Panc1 (cell line): ENCODE data around the gene ARFGEF2. TPM values are rescaled to one million over a fixed set of nuclear protein-coding genes. Genes with fewer than 3 reads are reported as not detected.

Source experiments
- ATAC-seq: fragments of 200-7000 bp; cut with Tn5 transposase; 2 replicates; pipeline ENCODE4 v1.9.1; 2020; ENCODE audit warnings: mild to moderate bottlenecking, moderate library complexity
- BruUV-seq: library from RNA; stranded (reverse); fragments of 400-500 nt; replicated peaks from 2 replicates; lab custom pipeline; 2021; lab: Mats Ljungman, UMichigan
- CTCF ChIA-PET: fragments of 300-600 bp; sonication (Branson Sonifier 250); formaldehyde crosslinking; loops from one replicate; lab custom pipeline; 2022; ENCODE audit warnings: antibody characterized with exemption; lab: Charles Lee
- POLR2A ChIA-PET: fragments of 300-600 bp; sonication (Branson Sonifier 250); formaldehyde crosslinking; loops from one replicate; lab custom pipeline; 2022; ENCODE audit warnings: antibody characterized with exemption; lab: Charles Lee
- DNase-seq: peaks from one replicate; pipeline ENCODE4 v3.0.0-alpha.2; 2010; ENCODE audit warnings: low read depth, low spot score
- H3K27ac ChIP-seq: 2 replicates; pipeline ENCODE4 v1.5.1; 2011; ENCODE audit warnings: mild to moderate bottlenecking, low read length, inconsistent platforms
- H3K27me3 ChIP-seq: fragments of 200-500 bp; sonication (Bioruptor generic); 2 replicates; pipeline ENCODE4 v1.6.0; 2014; ENCODE audit warnings: low read length, inconsistent platforms; ENCODE audit not compliant: control insufficient read depth, insufficient read depth
- H3K36me3 ChIP-seq: fragments of 200-500 bp; sonication (Bioruptor generic); 2 replicates; pipeline ENCODE4 v1.5.1; 2014; ENCODE audit warnings: inconsistent platforms, mild to moderate bottlenecking, low read length, moderate library complexity; ENCODE audit not compliant: control insufficient read depth, insufficient read depth
- H3K4me1 ChIP-seq: 2 replicates; pipeline ENCODE4 v1.5.1; 2011; ENCODE audit warnings: inconsistent platforms, mild to moderate bottlenecking, low read length, moderate library complexity; ENCODE audit not compliant: control insufficient read depth, insufficient read depth
- H3K4me3 ChIP-seq, 2 experiments: 2 replicates each; pipeline ENCODE4 v1.5.1; 2011 to 2012; ENCODE audit warnings: low read depth in 2 of 2, low read length in 2 of 2, mild to moderate bottlenecking in 2 of 2, inconsistent platforms in 1 of 2, moderate library complexity in 1 of 2
- H3K9me3 ChIP-seq: fragments of 200-500 bp; sonication (Bioruptor generic); 2 replicates; pipeline ENCODE4 v1.5.1; 2014; ENCODE audit warnings: low read depth, mild to moderate bottlenecking, inconsistent platforms, low read length, moderate library complexity; ENCODE audit not compliant: control insufficient read depth, insufficient read depth
- CTCF ChIP-seq: fragments of 450-650 bp; IDR thresholded peaks from 2 replicates; pipeline ENCODE4 v1.5.1; 2017; ENCODE audit warnings: mild to moderate bottlenecking
- POLR2AphosphoS5 ChIP-seq: IDR thresholded peaks from 2 replicates; pipeline ENCODE4 v1.6.1; 2012; ENCODE audit warnings: mild to moderate bottlenecking, low read depth, low read length, moderate library complexity
- REST ChIP-seq, 2 experiments: IDR thresholded peaks; 2 replicates each; pipeline ENCODE4 v1.6.1; 2011 to 2012; ENCODE audit warnings: low read depth in 2 of 2, control low read depth in 1 of 2, low read length in 1 of 2, mild to moderate bottlenecking in 1 of 2, moderate library complexity in 1 of 2; ENCODE audit not compliant: insufficient read depth in 1 of 2
- SIN3A ChIP-seq: IDR thresholded peaks from 2 replicates; pipeline ENCODE4 v1.6.1; 2012; ENCODE audit warnings: low read depth, mild to moderate bottlenecking, low read length, moderate library complexity, borderline replicate concordance; ENCODE audit not compliant: insufficient read depth
- TCF7L2 ChIP-seq: IDR thresholded peaks from 2 replicates; pipeline ENCODE4 v1.6.1; 2011; ENCODE audit warnings: mild to moderate bottlenecking, low read depth, low read length, inconsistent platforms
- in situ Hi-C: cut with HindIII; loops from 2 replicates; pipeline ENCODE4 v1.10.0; 2016; ENCODE audit warnings: low sequenced_read_pairs, low pct_unique_long_range_greater_than_20kb
- intact Hi-C: fragments of 100-400 bp; cut with micrococcal nuclease; formaldehyde crosslinking; loops from one replicate; pipeline ENCODE4 v1.10.0; 2022; ENCODE audit not compliant: unreplicated experiment
- total RNA-seq: library from RNA; stranded (reverse); gene quantifications from one replicate; pipeline ENCODE4 v1.2.1, GENCODE V29; 2021; ENCODE audit not compliant: unreplicated experiment

Gene ARFGEF2
- total RNA-seq, 1 experiment from 2014 or later: 36.6 TPM

GRCh38 chr20:48919882-48920526 lies 1.5 kb upstream of the ARFGEF2 start:
- Histone ChIP-seq H3K36me3 (peaks cover 3% of the 10 kb centered on the region; the same call in 1 of the 2 replicates), H3K9me3 (no peaks in the 10 kb centered on the region), H3K4me1 (peaks cover 27% of the 10 kb centered on the region), H3K27me3 (no peaks in the 10 kb centered on the region), H3K4me3 (no peak overlapping the region), H3K27ac (no peak overlapping the region)
- TF ChIP-seq REST (IDR thresholded peaks at IDR 0.05; ENCODE audit: insufficient read depth in 1 of 2, low read depth in 2 of 2, low read length in 1 of 2) (no peak), TCF7L2 (no peak), SIN3A (no peak), POLR2AphosphoS5 (no peak; the same call in 1 of the 2 replicates), CTCF (no peak)
- CTCF ChIA-PET: no interaction called here
- BruUV-seq: TSS peak; percentile 85
- DNase-seq: no peak
- in situ Hi-C loops (no loop called here), intact Hi-C loops (no loop called here)
- no peak for ATAC-seq
- POLR2A ChIA-PET: no interaction called here

- Histone ChIP-seq H3K9me3 (no peaks in the 10 kb centered on the region), H3K36me3 (peaks cover 3% of the 10 kb centered on the region; the same call in 1 of the 2 replicates), H3K27ac (peak overlapping the region; percentile 91), H3K27me3 (no peaks in the 10 kb centered on the region), H3K4me3 (peak overlapping the region; percentile 81 to 84), H3K4me1 (peaks cover 27% of the 10 kb centered on the region)
- ChIA-PET POLR2A (no interaction called here), CTCF (no interaction called here)
- TF ChIP-seq SIN3A: no peak
- TF ChIP-seq CTCF: no peak
- TF ChIP-seq TCF7L2: no peak
- TF ChIP-seq POLR2AphosphoS5: no peak
- no peak for TF ChIP-seq REST (IDR thresholded peaks at IDR 0.05; ENCODE audit: insufficient read depth in 1 of 2, low read depth in 2 of 2, low read length in 1 of 2)
- intact Hi-C loops (no loop called here), in situ Hi-C loops (no loop called here)
- no peak for DNase-seq
- BruUV-seq: no TSS peak
- ATAC-seq: no peak
These were observed 864 bp upstream of the ARFGEF2 start for GRCh38 chr20:48920527-48921167.
